Keratinocyte (primary cell): ENCODE results near the gene CREG1. TPM values are rescaled to one million over a fixed set of nuclear protein-coding genes. Genes with fewer than 3 reads are reported as not detected.
A peak's percentile ranks its signal among the peaks of the same experiment; 100 is the strongest.

Experiments
- DNase-seq: peaks from one replicate; pipeline ENCODE4 v3.0.0-alpha.2; 2011; ENCODE audit warnings: low read depth, missing footprints, low spot score
- FAIRE-seq: peaks from 2 replicates; lab custom pipeline; 2011; peaks lifted over from hg19 to GRCh38; lab: Jason Lieb, UNC
- H2AFZ ChIP-seq: 2 replicates; pipeline ENCODE4 v1.6.0; 2012; ENCODE audit warnings: low read length, control low read depth, inconsistent platforms; ENCODE audit not compliant: control insufficient read depth
- H3K27ac ChIP-seq: 2 replicates; pipeline ENCODE4 v1.5.1; 2011; ENCODE audit warnings: low read length; ENCODE audit not compliant: control insufficient read depth, insufficient read depth
- H3K27me3 ChIP-seq: 3 replicates; pipeline ENCODE4 v1.6.0; 2011; ENCODE audit warnings: low read length; ENCODE audit not compliant: control insufficient read depth, insufficient read depth; ENCODE audit errors: extremely low read depth
- H3K36me3 ChIP-seq, 2 experiments: 2 replicates in 1 of 2; 3 replicates in 1 of 2; pipeline ENCODE4 v1.5.1; 2011; ENCODE audit warnings: low read length in 2 of 2, mild to moderate bottlenecking in 1 of 2; ENCODE audit not compliant: control insufficient read depth in 2 of 2, insufficient read depth in 2 of 2; ENCODE audit errors: extremely low read depth in 1 of 2
- H3K4me1 ChIP-seq: 3 replicates; pipeline ENCODE4 v1.5.1; 2011; ENCODE audit warnings: low read length; ENCODE audit not compliant: control insufficient read depth, insufficient read depth; ENCODE audit errors: extremely low read depth
- H3K4me2 ChIP-seq: 3 replicates; pipeline ENCODE4 v1.6.0; 2011; ENCODE audit warnings: low read depth, low read length; ENCODE audit not compliant: control insufficient read depth, insufficient read depth; ENCODE audit errors: extremely low read depth
- H3K4me3 ChIP-seq, 3 experiments: fragments of 200-600 bp in 1 of 3; sonication (generic) in 1 of 3; 2 replicates in 2 of 3; 3 replicates in 1 of 3; pipeline ENCODE4 v1.5.1; 2011 to 2016; ENCODE audit warnings: low read length in 3 of 3, mild to moderate bottlenecking in 3 of 3, control low read depth in 2 of 3, inconsistent platforms in 1 of 3, low read depth in 1 of 3, mixed read lengths in 1 of 3, mixed run types in 1 of 3, moderate library complexity in 1 of 3; ENCODE audit not compliant: control insufficient read depth in 2 of 3, insufficient read depth in 2 of 3; ENCODE audit errors: extremely low read depth in 1 of 3
- H3K79me2 ChIP-seq: 2 replicates; pipeline ENCODE4 v1.6.0; 2012; ENCODE audit warnings: low read length; ENCODE audit not compliant: control insufficient read depth, insufficient read depth
- H3K9ac ChIP-seq: 3 replicates; pipeline ENCODE4 v1.6.0; 2011; ENCODE audit warnings: low read length; ENCODE audit not compliant: control insufficient read depth, insufficient read depth; ENCODE audit errors: extremely low read depth
- H3K9me1 ChIP-seq: 3 replicates; pipeline ENCODE4 v1.6.0; 2011; ENCODE audit warnings: low read length; ENCODE audit not compliant: control insufficient read depth, insufficient read depth; ENCODE audit errors: extremely low read depth
- H3K9me3 ChIP-seq: 2 replicates; pipeline ENCODE4 v1.5.1; 2012; ENCODE audit warnings: low read depth, low read length; ENCODE audit not compliant: control insufficient read depth
- H4K20me1 ChIP-seq: 3 replicates; pipeline ENCODE4 v1.6.0; 2011; ENCODE audit warnings: low read length; ENCODE audit not compliant: control insufficient read depth, insufficient read depth; ENCODE audit errors: extremely low read depth
- CTCF ChIP-seq, 3 experiments: IDR thresholded peaks in 1 of 3; conservative IDR thresholded peaks in 1 of 3; optimal IDR thresholded peaks in 1 of 3; 2 replicates in 2 of 3; 3 replicates in 1 of 3; pipeline versions ENCODE3 to v1.5.1; 2011; ENCODE audit warnings: low read length in 3 of 3, mild to moderate bottlenecking in 3 of 3, moderate library complexity in 2 of 3, control low read depth in 1 of 3, inconsistent platforms in 1 of 3; ENCODE audit not compliant: insufficient read depth in 2 of 3; ENCODE audit errors: extremely low read depth in 1 of 3
- EZH2 ChIP-seq: IDR thresholded peaks from one replicate; pipeline ENCODE4 v1.6.1; 2012; ENCODE audit warnings: inconsistent platforms, mild to moderate bottlenecking, low read length, moderate library complexity
- dilution Hi-C: fragments of 300-500 bp; cut with MboI; formaldehyde crosslinking; loops from one replicate; pipeline ENCODE4 v1.7.0; 2020; ENCODE audit warnings: low sequenced_read_pairs; ENCODE audit not compliant: extremely low pct_ligation_motif_present
- polyA plus RNA-seq, 5 experiments: library from polyadenylated mRNA; depleted of rRNA in 3 of 5; stranded (reverse) in 3 of 5; stranded (forward) in 1 of 5; unstranded in 1 of 5; fragments of >200 nt; gene quantifications; 1 replicate in 1 of 5; 2 replicates in 3 of 5; 3 replicates in 1 of 5; pipeline versions ENCODE4 v1.2.1 to v1.2.3, GENCODE V29; 2011 to 2012; ENCODE audit warnings: missing spikeins in 2 of 5, low read depth in 1 of 5, low replicate concordance in 1 of 5

Gene CREG1
- polyA plus RNA-seq, 1 donor (not counting 4 experiments of a cell fraction or from before 2014, with no cell fraction given), result 68.8 TPM

GRCh38 chr1:167566766-167567165 is 13.2 kb upstream of the CREG1 start:
- Histone ChIP-seq H3K36me3 (no peaks in the 10 kb centered on the region), H3K9ac (no peak overlapping the region), H3K9me1 (peaks cover 2% of the 10 kb centered on the region), H3K4me3 (no peak overlapping the region), H4K20me1 (no peaks in the 10 kb centered on the region), H2AFZ (peak overlapping the region; percentile 12), H3K27ac (no peak overlapping the region), H3K9me3 (no peaks in the 10 kb centered on the region), H3K27me3 (no peaks in the 10 kb centered on the region), H3K4me2 (no peak overlapping the region), H3K4me1 (peaks cover 15% of the 10 kb centered on the region), H3K79me2 (no peaks in the 10 kb centered on the region)
- FAIRE-seq, result no peak
- TF ChIP-seq CTCF (optimal IDR thresholded peaks at IDR 0.05 in 1 of 3, IDR thresholded peaks at IDR 0.05 in 1 of 3, conservative IDR thresholded peaks at IDR 0.05 in 1 of 3; ENCODE audit: extremely low read depth in 1 of 3, insufficient read depth in 2 of 3, low read length in 3 of 3) (no peak), EZH2 (no peak)
- dilution Hi-C loops, result no loop called here
- DNase-seq, result no peak

- TF ChIP-seq CTCF (optimal IDR thresholded peaks at IDR 0.05 in 1 of 3, IDR thresholded peaks at IDR 0.05 in 1 of 3, conservative IDR thresholded peaks at IDR 0.05 in 1 of 3; ENCODE audit: extremely low read depth in 1 of 3, insufficient read depth in 2 of 3, low read length in 3 of 3) (no peak), EZH2 (no peak)
- Histone ChIP-seq H3K27ac (no peak overlapping the region), H3K4me3 (no peak overlapping the region), H3K36me3 (no peaks in the 10 kb centered on the region), H3K4me2 (no peak overlapping the region), H3K27me3 (no peaks in the 10 kb centered on the region), H4K20me1 (no peaks in the 10 kb centered on the region), H3K9ac (no peak overlapping the region), H3K4me1 (peaks cover 15% of the 10 kb centered on the region), H2AFZ (no peak overlapping the region), H3K9me3 (no peaks in the 10 kb centered on the region), H3K9me1 (peaks cover 2% of the 10 kb centered on the region), H3K79me2 (no peaks in the 10 kb centered on the region)
- dilution Hi-C loops, result no loop called here
- no peak for FAIRE-seq
- DNase-seq, result no peak
Observed at GRCh38 chr1:167565922-167566321, 12.4 kb upstream of the CREG1 start.
